Measurements from ENCODE around the gene LYSMD4.
A peak's percentile ranks its signal among the peaks of the same experiment; 100 is the strongest.
"Not testable (repeated sequence)": the region's sequence is repeated elsewhere in the genome, so short reads cannot be mapped to it uniquely, and the experiment has no call there.

Gene LYSMD4
- 13.5 to 29.0 reads per million in 2 donors for total RNA-seq

- peak; percentile 100 for DNase-seq
Measured at GRCh38 chr15:99733268-99734039, at the start of gene LYSMD4. TSS of gene LYSMD4 (minus strand) at chr15:99733437. CDS start at chr15:99731999, 1,438 bp downstream.

- DNase-seq, result not testable (repeated sequence)
Measured at GRCh38 chr15:99782029-99782428, 48.8 kb upstream of the LYSMD4 start.

- no peak for DNase-seq
Measured at GRCh38 chr15:99777144-99777543, 43.9 kb upstream of the LYSMD4 start.

GRCh38 chr15:99764522-99764921 is 31.3 kb upstream of the LYSMD4 start:
- no peak for DNase-seq

- no peak for DNase-seq
Measured at GRCh38 chr15:99763827-99764226, 30.6 kb upstream of the LYSMD4 start.

- DNase-seq, result no peak
Measured at GRCh38 chr15:99762288-99762687, 29.1 kb upstream of the LYSMD4 start.

GRCh38 chr15:99755692-99756409 is 22.6 kb upstream of the LYSMD4 start:
- DNase-seq, result no peak

- no peak for DNase-seq
Measured at GRCh38 chr15:99753066-99753465, 19.8 kb upstream of the LYSMD4 start.

- DNase-seq, result no peak
Measured at GRCh38 chr15:99752556-99752955, 19.3 kb upstream of the LYSMD4 start.

- not testable (repeated sequence) for DNase-seq
Measured at GRCh38 chr15:99750326-99750725, 17.1 kb upstream of the LYSMD4 start.

GRCh38 chr15:99749386-99749785 is 16.1 kb upstream of the LYSMD4 start:
- no peak for DNase-seq

- no peak for DNase-seq
Measured at GRCh38 chr15:99745370-99746086, 12.3 kb upstream of the LYSMD4 start.

- no peak for DNase-seq
Measured at GRCh38 chr15:99744142-99744541, 10.9 kb upstream of the LYSMD4 start.

- no peak for DNase-seq
Measured at GRCh38 chr15:99741835-99742234, 8.6 kb upstream of the LYSMD4 start.

- DNase-seq, result no peak
Measured at GRCh38 chr15:99738021-99738847, 5.0 kb upstream of the LYSMD4 start.

GRCh38 chr15:99736702-99737101 is 3.5 kb upstream of the LYSMD4 start:
- DNase-seq, result no peak

GRCh38 chr15:99735868-99736267 is 2.6 kb upstream of the LYSMD4 start:
- no peak for DNase-seq

GRCh38 chr15:99734575-99734974 is 1.3 kb upstream of the LYSMD4 start:
- DNase-seq, result no peak

- not testable (repeated sequence) for DNase-seq
Measured at GRCh38 chr15:99734040-99734291, 729 bp upstream of the LYSMD4 start.

- DNase-seq, result no peak
Measured at GRCh38 chr15:99732751-99733267, 428 bp downstream of the LYSMD4 start.

- DNase-seq, result no peak
Measured at GRCh38 chr15:99732124-99732750, 1.0 kb downstream of the LYSMD4 start.

Data from T-helper 9 cell (primary cell).